ENCODE measurements around the gene ACOX3. TPM values are rescaled to one million over a fixed set of nuclear protein-coding genes. Genes with fewer than 3 reads are reported as not detected.

The ACOX3 gene
- total RNA-seq, 1 experiment from 2014 or later, result 17.9 TPM

- no peak for TF ChIP-seq CTCF (IDR thresholded peaks at IDR 0.05; ENCODE audit: unreplicated experiment)
- Mint-ChIP-seq H3K9me3 (ENCODE audit: unreplicated experiment) (peaks cover 6% of the 10 kb centered on the region), H3K27me3 (ENCODE audit: insufficient read depth, unreplicated experiment) (no peaks in the 10 kb centered on the region), H3K27ac (ENCODE audit: low read depth, unreplicated experiment) (no peak overlapping the region), H3K4me3 (ENCODE audit: unreplicated experiment) (no peak overlapping the region), H3K4me1 (ENCODE audit: insufficient read depth, unreplicated experiment) (peaks cover 24% of the 10 kb centered on the region), H3K36me3 (ENCODE audit: insufficient read depth, unreplicated experiment) (no peaks in the 10 kb centered on the region)
- intact Hi-C loops (cut with micrococcal nuclease), result no loop called here
- ChIA-PET POLR2A (no interaction called here), CTCF (interaction anchor here (0.6 to 0.7 kb wide), 2 partner anchors 108 to 484 kb away, joined by 3 to 4 read pairs; no protein-coding TSS in a partner anchor)
- BruUV-seq (replicated peaks), result no TSS peak
- no peak for DNase-seq (ENCODE audit: unreplicated experiment)
These were observed 112.1 kb downstream of the ACOX3 start for GRCh38 chr4:8328456-8328855.

GRCh38 chr4:8326206-8326605, 114.3 kb downstream of the ACOX3 start:
- peaks cover 11% of the 10 kb centered on the region for H3K4me1 Mint-ChIP-seq (ENCODE audit: insufficient read depth, unreplicated experiment)
- intact Hi-C loops (cut with micrococcal nuclease), result no loop called here
- ChIA-PET POLR2A (no interaction called here), CTCF (no interaction called here)
- TF ChIP-seq CTCF (IDR thresholded peaks at IDR 0.05; ENCODE audit: unreplicated experiment), result no peak
- no peak overlapping the region for H3K4me3 Mint-ChIP-seq (ENCODE audit: unreplicated experiment)
- no TSS peak for BruUV-seq (replicated peaks)
- H3K27me3 Mint-ChIP-seq (ENCODE audit: insufficient read depth, unreplicated experiment), result no peaks in the 10 kb centered on the region
- H3K27ac Mint-ChIP-seq (ENCODE audit: low read depth, unreplicated experiment), result no peak overlapping the region
- no peaks in the 10 kb centered on the region for H3K36me3 Mint-ChIP-seq (ENCODE audit: insufficient read depth, unreplicated experiment)
- DNase-seq (ENCODE audit: unreplicated experiment), result no peak
- peaks cover 6% of the 10 kb centered on the region for H3K9me3 Mint-ChIP-seq (ENCODE audit: unreplicated experiment)

- Mint-ChIP-seq H3K27ac (ENCODE audit: low read depth, unreplicated experiment) (no peak overlapping the region), H3K9me3 (ENCODE audit: unreplicated experiment) (peaks cover 6% of the 10 kb centered on the region)
These were observed 115.1 kb downstream of the ACOX3 start for GRCh38 chr4:8325291-8325973.

More at GRCh38 chr4:8325291-8325973, 115.1 kb downstream of the ACOX3 start:
- no peaks in the 10 kb centered on the region for H3K27me3 Mint-ChIP-seq (ENCODE audit: insufficient read depth, unreplicated experiment)
- H3K36me3 Mint-ChIP-seq (ENCODE audit: insufficient read depth, unreplicated experiment), result no peaks in the 10 kb centered on the region
- ChIA-PET POLR2A (interaction anchor here (1.1 kb wide), 1 partner anchor 10 kb away, joined by 4 read pairs; no protein-coding TSS in a partner anchor), CTCF (no interaction called here)
- TF ChIP-seq CTCF (IDR thresholded peaks at IDR 0.05; ENCODE audit: unreplicated experiment), result no peak
- no peak overlapping the region for H3K4me3 Mint-ChIP-seq (ENCODE audit: unreplicated experiment)
- intact Hi-C loops (cut with micrococcal nuclease), result no loop called here
- BruUV-seq (replicated peaks), result no TSS peak
- DNase-seq (ENCODE audit: unreplicated experiment), result no peak
- H3K4me1 Mint-ChIP-seq (ENCODE audit: insufficient read depth, unreplicated experiment), result peaks cover 11% of the 10 kb centered on the region

Measured in MCF 10A (cell line).